Activated T-cell treated with anti-CD3 and anti-CD28 coated beads for 48 hours (primary cell): ENCODE results near the gene PPP1R18.
"Not testable (repeated sequence)": the region's sequence is repeated elsewhere in the genome, so short reads cannot be mapped to it uniquely, and the experiment has no call there.

Experiments
- DNase-seq: peaks from one replicate; pipeline ENCODE4 v3.0.0-alpha.2; 2020; ENCODE audit warnings: low read depth

The PPP1R18 gene

GRCh38 chr6:30666300-30666699 is 20.1 kb downstream of the PPP1R18 start:
- peak; percentile 59 for DNase-seq

DNA sequence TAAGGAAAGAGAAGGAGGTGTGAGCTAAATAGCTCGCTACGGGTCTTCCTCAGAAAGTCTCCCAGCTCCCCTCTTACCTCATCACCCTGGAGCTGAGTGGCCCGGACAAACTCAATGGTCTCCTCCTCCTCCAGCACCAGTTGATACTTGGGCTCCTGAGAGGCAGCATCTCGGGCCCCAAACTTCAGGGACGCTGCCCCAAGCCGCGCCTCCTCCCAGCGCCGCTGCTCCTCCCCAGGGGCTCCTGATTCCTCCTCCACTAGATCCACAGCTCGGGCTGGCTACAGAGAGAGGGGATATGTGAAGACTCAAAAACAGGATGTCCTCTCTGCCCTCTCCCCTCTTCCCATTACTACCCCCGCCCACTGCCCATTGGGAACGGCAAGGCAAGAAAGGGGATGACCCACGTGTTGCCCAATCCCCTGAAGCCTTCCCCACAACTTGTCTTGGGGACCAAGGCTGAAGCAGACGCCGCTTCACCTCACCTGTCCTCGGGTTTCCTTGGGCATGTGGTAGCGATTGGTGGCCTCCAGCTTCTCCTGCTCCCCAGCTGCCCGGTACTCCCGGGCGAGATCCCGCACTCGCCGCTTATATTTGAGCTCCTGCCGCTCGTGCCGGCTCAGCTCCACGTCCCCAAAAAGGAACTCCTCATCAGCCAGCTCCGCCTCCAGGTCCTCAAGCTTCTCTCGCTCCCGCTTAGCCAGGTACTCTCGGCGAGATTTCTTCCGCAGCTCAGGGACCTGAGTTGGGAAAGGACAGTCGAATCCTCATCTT is 21.3 kb downstream of the PPP1R18 start:
- DNase-seq = no peak

DNA sequence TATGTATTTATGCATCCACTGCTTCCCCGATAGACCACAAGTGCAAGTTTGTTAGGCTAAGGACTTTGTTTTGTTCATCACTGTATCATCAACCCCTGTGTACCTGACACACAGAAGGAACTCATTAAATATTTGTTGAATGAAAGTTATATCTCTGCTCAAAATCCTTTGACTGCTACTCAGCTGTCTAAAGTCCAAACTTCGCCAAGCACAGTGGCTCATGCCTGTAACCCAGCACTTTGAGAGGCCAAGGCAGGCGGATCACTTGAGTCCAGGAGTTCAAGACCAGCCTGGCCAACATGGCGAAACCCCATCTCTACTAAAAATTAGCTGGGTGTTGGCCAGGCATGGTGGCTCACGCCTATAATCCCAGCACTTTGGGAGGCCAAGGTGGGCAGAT is 28.5 kb downstream of the PPP1R18 start:
- DNase-seq = not testable (repeated sequence)

DNA sequence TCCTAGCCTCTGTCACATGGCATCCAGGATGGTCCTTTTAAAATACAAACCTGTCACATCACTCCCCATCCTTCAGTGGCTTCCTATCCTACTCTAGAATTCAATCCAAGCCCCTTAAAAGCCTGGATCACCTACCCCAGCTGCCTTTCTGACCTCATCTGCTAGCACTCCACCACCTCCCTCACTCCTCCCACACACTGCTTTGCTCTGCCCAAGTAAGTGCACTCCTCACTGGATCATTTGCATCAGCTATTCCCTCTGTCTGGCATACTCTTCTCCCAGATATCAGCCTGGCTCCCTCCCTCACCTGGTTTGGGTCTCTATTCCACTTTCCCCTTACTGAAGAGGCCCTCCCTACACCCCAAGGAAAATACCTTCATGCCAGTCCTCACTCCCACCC is 29.0 kb downstream of the PPP1R18 start:
- DNase-seq = no peak

DNA sequence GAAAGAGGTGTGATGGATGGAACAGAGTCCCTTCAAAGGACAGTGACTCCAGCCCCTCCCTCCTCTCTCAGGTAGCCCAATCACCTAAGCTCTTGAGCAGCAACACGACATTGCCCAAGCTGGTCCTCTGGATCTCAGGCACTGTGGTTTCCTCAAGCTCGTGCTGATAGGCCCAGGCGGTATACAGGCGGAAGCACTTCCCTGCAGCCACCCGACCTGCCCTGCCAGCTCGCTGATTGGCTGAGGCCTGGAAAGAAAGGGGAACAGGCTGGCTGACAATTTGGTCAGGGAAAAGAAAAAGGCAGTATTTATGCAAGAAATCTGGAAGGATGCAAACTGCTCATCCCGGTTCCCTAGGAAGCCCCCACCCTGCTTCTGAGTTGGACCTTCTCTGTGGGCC is 29.9 kb downstream of the PPP1R18 start:
- DNase-seq = no peak

GRCh38 chr6:30655743-30656094 is 30.7 kb downstream of the PPP1R18 start:
- DNase-seq = no peak

DNA sequence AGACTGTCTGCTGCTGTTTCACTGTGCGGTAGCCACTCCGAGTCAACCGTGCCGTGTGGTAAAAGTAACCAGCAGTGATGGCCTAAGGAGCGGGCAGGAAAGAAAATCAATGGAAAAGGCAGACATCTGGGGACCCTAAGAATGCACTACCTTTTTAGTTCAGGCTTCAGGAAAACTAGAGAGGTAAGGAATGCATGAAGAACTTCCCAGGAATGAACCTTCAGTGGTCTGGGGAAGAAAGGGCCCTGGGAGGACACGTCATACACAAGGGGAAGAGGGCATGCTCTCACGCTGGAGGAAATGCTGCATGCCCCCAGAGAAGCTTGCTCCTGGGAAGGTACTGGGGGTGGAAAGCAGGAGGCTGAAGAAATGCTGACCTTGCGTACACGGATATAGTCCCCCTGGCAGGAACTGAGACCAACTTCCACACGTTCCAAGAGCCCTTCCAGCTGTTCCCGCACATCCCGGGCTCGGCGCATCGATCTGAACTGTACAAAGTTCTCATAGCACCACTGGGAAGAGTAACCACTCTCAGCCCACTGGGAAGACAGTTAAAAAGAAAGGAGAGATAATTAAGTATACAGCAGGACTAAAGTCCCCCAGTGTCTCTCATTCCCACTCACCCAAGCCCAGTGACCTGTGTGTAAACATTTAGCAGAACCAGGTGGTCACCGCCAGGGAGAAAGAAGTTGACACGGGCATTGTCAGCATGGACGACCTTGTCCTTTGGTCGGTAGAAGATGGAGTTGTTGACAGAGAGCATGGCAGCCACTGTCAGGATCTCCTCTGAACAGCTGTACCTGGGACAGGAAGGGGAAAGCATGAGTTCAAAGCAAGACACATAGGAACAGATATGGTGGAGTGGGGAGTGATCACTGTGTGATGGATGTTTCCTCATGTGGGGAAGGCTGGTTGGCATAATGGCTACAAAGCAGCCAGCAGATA is 31.4 kb downstream of the PPP1R18 start:
- DNase-seq = no peak

DNA sequence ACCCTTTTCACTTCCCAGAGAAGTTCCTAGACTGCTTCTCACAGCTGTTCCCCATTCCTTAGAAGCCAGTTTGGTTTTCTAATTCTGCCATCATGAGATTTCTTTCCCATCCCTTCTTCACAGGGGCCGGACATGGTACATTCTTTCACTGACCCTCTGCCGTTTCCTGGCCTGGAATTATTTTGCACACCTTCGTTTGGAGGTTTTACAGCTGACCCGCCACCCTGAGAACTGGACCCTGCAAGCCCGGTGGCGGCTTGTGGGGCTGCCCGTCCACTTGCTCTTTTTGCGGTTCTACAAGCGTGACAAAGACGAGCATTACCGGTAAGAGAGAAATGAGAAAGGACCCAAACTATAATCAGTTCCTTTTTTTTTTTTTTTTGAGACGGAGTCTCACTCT is 35.3 kb downstream of the PPP1R18 start:
- no peak for DNase-seq

- DNase-seq = peak; percentile 81
These were observed 39.0 kb downstream of the PPP1R18 start for GRCh38 chr6:30647242-30648116.

DNA sequence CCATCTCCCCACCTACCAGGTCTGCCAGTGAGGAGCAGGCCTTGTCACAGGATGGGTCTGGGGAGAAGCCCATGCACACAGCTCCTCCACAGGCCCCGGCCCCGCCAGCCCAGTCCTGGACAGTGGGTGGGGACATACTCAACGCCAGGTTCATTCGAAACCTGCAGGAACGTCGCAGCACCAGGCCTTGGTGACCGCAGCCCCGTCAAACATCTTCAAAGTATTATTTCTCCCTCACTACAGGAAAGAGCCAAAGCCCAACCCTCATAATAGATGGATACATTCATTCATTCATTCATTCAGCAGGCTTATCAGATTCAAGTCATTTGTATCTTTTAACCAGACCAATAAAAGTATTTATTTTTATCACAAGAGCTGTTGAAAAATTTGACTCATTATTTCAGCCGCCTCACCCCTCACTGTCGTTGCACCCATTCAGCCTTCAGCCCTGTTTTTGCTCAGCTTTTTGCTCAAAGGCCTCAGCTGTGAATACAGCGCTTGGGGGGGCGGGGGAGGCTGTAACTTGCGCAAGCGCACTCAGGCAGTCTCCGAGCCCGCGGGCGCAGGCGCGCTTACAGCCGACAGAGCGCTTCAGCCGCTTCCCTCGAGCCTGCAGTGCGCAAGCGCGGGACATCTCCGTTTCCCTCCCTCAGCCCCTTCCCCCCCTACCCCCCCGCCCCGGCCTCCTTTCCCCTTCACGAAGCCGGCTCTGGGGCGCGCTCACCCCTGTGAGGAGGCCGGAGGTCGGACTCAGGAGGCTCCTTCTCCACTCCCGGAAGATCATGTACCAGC is 39.8 kb downstream of the PPP1R18 start, which contains the start of gene C6orf136:
Gene C6orf136 (plus strand): TSS at position 684 of the 792 bp plus-strand sequence. CDS start 99 bp downstream, at position 783.
- peak; percentile 90 for DNase-seq

DNA sequence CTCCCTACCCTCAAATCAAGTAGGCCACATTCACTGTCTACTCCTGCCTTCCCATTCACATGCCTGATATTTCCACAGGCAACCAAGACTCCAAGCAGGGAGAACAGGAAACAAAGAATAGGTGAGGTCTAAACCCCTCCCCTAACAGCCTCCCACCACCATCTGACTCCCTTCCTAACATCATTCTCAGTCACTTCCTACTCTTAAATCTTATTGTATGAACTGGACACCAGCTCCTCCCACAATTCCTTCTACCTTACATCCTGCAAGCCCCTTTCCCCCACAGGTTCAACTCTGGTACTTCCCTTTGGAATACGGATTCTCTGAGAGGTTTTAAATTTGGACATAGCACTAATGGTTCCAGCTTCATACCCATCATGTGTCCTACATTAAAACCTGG is 40.5 kb downstream of the PPP1R18 start:
- no peak for DNase-seq

DNA sequence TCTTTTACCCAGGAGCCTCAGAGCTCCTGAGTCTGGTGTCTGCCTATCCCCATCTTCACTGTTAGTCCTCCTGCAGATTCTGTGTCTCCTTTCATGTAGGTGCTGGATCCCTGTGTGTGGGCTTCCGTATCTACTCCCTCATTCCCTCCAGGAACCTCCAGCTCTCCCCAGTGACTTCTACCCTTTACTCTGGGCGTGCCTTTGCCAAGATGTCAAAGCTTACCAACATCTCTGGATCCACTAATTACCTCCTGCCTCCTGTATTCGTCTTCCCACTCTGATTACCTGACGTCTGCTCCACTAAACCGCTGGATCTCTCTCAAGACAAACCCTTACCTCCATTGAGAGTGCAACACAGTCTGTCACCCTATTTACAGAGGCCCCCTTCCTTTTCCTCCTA is 41.7 kb downstream of the PPP1R18 start:
- DNase-seq = no peak

- DNase-seq = no peak
These were observed 42.8 kb downstream of the PPP1R18 start for GRCh38 chr6:30643656-30644055.

- no peak for DNase-seq
These were observed 45.4 kb downstream of the PPP1R18 start for GRCh38 chr6:30641048-30641447.

- DNase-seq = no peak
These were observed 46.0 kb downstream of the PPP1R18 start for GRCh38 chr6:30640481-30640880.

- DNase-seq = no peak
These were observed 50.6 kb downstream of the PPP1R18 start for GRCh38 chr6:30635834-30636233.

DNA sequence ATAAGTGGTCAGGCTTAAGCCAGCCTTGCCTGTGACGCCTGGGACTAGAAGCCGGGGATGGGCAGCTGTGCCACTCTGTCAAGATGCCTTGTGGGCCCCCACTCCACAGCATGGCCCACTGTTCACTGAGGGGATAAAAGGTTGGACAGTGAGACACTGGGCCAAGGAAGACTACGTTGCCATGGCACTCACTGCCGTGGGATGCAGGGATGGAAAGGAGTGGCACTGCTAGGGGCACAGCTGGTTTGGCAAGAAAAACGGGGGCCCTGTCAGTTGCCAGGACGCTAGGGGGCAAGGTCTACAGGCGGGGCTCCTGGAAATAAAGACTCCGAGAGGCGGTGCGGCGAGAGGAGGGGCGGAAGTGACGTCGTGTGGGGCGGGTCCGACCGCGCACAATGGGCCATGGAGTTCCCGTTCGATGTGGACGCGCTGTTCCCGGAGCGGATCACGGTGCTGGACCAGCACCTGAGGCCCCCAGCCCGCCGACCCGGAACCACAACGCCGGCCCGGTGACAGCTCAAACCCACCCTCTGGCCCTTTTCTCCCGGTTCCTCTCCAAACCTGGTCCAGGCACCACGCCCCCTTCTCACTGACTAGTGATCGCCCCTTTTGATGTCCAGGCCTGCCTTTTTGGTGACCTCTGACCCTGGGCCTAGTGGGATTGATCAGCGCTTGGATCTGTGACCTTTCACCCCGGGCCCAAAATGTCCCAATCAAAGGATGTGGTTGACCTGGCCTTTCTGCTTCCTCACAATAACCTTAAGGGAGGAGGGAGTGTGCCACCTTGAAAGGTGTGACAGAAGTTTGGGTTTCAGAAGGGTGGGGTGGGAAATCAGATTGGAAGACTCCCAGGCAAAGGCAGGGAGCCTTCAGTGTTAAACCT is 59.7 kb downstream of the PPP1R18 start, which contains the start of gene ATAT1:
Gene ATAT1 (plus strand): TSS at position 391 of the 883 bp plus-strand sequence.
- DNase-seq = peak; percentile 81
